ENCODE results near the gene RPL27A.

DNA sequence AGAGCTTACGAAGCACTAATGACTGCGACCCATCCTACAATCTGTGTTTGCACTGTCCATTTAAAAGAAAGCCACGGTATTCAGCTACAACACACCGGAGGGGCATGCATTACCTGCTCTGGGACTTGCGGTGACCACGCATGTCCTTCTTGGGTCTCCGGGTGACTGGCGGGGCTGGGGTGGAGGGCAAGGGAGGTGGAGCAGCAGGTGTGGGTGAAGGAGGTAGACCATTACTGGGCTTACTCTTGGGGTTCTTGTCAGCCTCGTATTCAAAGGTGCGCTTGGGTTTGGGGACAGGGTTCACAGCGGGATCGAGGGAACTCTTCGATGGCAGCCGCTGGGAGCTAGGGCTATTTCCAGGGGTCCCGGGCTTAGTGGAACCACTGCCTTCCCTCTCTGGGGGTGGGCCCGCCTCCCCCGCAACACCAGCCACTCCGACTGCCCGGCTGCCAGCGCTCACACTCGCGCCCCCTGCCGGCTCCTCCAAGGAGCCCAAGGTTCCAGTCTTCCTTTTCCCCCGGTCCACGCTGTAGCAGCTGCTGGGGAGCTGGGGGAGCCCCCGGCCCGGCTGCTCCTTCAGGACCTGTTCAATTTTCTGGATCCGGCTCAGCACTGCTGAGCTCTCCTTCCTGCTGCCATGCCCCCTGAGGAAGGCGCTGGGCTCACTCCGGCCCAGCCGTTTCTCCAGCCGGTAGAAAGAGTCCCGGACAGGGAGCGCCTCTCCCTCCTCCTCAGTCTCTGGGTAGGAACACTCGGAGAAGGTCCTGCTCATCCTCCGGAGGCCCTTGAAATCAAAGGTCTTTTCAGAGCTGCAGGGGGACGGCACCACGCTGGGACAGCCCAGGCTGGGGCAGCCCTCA is 47.5 kb downstream of the RPL27A start:
- TF ChIP-seq POLR2A (IDR thresholded peaks at IDR 0.05; ENCODE audit: control extremely low read depth in 1 of 2, low read depth in 2 of 2, low read length in 2 of 2) (no peak), CHD2 (IDR thresholded peaks at IDR 0.05; ENCODE audit: low read length) (no peak), RAD21 (IDR thresholded peaks at IDR 0.05 in 1 of 2, conservative IDR thresholded peaks at IDR 0.05 in 1 of 2; ENCODE audit: low read depth in 2 of 2, low read length in 2 of 2) (peak in 1 of 2 experiments; percentile 23; a peak in 1 of 4 replicates)

Data from H1 (cell line).